Activated CD8-positive, alpha-beta memory T cell treated with anti-CD3 and anti-CD28 coated beads, Interleukin-2, amount 50 U/mL, for 4 hours (primary cell): Measurements from ENCODE around the gene ZNF483.
"Not testable (repeated sequence)": the region's sequence is repeated elsewhere in the genome, so short reads cannot be mapped to it uniquely, and the experiment has no call there.

Source experiments
- DNase-seq: peaks from one replicate; pipeline ENCODE4 v3.0.0-alpha.2; 2020

The ZNF483 gene

DNA sequence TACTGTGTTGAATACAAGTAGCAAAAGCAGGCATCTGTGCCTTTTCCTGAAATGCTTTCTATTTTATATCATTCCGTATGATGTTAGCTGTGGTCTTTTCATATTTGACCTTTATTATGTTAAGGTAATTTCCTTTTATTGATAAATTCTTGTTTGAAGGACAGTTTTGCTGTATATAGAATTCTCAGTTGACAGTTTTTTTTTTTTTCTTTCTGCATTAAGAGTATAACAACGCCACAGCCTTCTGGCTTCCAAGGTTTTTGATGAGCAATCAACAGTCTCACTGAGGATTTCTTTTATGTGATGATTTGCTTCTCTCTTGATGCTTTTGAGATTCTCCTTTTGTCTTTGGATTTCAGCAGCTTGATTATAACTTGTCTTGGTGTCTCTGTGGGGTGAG, 23.6 kb downstream of the ZNF483 start:
- no peak for DNase-seq

- not testable (repeated sequence) for DNase-seq
Observed at GRCh38 chr9:111555425-111555824, 30.4 kb downstream of the ZNF483 start.

- no peak for DNase-seq
Observed at GRCh38 chr9:111559000-111559610, 34.1 kb downstream of the ZNF483 start.

DNA sequence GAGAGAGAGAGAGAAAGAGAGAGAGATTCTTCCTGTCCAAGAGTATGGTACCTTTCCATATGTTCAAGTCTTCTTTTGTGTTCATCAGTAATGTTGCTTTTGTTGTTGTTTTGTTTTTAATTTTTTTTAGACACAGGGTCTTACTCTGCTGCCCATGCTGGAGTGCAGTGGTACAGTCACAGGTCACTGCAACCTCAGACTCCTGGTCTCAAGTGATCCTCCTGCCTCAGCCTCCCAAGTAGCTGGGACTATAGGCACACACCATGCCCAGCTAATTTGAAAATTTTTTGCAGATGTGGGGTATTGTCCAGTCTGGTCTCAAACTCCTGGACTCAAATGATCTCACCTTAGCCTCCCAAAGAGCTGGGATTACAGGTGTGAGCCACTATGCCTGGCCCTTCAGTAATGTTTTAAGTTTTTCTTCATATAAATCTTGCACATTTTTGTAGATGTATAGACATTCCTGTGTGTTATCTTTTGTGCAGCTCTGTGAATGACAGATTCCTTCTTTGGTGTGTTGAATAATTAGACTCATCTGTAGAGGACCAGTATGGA, 36.3 kb downstream of the ZNF483 start:
- no peak for DNase-seq

DNA sequence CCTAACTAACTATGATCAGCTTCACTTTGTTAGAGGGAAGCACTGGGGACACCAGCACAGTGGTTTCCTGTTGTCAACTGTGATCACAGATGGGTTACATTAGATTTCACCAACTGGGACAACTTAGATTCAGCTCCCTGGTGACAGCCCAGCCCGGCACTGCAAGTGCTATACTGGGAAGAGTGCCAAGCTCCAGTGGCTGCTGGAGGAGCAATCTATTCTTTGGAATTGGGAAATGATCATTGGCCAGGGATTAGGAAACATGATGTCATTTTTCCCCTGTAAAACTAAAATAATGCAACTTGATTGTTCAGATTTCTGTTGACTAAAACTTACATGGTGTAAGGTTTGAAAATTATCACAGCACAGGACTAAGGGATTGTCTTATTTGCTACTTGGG, 41.3 kb downstream of the ZNF483 start:
- DNase-seq: no peak

GRCh38 chr9:111568127-111568526, 43.1 kb downstream of the ZNF483 start:
- not testable (repeated sequence) for DNase-seq

GRCh38 chr9:111572950-111573604, 48.1 kb downstream of the ZNF483 start:
- DNase-seq: no peak

DNA sequence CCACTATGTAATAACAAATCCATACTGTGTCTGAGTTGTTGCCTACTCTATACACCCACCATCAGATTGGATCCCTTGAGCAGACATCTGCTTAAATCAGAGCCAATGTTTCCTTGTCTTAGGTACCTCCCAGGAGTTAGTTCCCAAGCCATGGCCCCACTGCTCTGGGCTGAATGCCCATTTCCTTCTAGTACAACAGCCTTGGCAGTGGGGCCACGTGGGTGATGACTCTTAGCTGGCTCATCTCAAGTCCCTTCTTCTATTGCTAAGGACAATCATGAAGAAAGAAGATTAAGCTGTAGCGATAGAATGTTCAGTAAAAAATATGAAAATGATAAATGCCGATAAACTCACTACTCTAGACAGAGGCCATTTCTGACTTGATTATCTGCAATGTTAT, 57.9 kb downstream of the ZNF483 start:
- no peak for DNase-seq

GRCh38 chr9:111586378-111586777, 61.4 kb downstream of the ZNF483 start:
- no peak for DNase-seq

DNA sequence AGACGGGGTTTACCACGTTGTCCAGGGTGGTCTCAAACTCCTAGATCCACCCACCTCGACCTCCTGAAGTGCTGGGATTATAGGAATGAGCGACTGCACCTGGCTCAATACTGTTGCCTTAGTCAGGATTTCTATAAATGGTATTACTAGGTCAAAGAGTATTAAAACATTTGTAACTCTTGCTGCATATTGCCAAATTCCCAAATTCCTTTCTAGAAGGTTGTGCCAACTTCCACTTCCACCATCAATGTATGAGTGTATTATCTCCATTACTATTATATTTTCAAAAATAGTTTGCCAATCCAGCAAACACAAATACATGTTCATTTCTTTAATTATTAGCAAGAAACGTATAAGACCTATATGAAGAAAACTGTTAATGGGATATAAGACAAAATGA, 63.9 kb downstream of the ZNF483 start:
- DNase-seq: no peak

- peak; percentile 63 for DNase-seq
Observed at GRCh38 chr9:111597852-111598732, 73.1 kb downstream of the ZNF483 start.

- DNase-seq: no peak
Observed at GRCh38 chr9:111598733-111599091, 73.7 kb downstream of the ZNF483 start.

GRCh38 chr9:111599092-111599954, 74.3 kb downstream of the ZNF483 start, which contains the start of gene PTGR1:
Gene PTGR1, minus strand, starts transcription at chr9:111599647. Its CDS starts 2,225 bp downstream, at chr9:111597422.
- DNase-seq: peak; percentile 16

DNA sequence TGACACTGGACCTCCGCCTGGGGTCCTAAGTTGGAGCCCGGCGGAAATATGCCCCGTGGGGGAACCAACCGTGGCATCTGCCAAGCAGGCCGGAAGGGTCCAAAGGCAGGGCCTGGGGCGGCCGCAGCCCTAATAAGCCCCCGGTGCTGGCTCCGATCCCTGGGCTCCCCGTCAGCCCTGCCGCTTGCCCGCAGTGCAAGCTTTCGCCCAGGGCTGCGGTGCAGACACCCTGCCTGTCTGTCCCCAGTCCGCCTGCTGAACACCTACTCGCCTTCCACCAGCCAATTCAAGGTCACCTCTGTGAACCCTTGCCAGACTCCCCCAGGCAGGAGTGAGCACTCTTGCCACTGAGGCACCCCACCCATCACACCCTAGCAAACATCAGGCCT, 75.0 kb downstream of the ZNF483 start:
- DNase-seq: no peak

- no peak for DNase-seq
Observed at GRCh38 chr9:111601237-111602018, 76.4 kb downstream of the ZNF483 start.

DNA sequence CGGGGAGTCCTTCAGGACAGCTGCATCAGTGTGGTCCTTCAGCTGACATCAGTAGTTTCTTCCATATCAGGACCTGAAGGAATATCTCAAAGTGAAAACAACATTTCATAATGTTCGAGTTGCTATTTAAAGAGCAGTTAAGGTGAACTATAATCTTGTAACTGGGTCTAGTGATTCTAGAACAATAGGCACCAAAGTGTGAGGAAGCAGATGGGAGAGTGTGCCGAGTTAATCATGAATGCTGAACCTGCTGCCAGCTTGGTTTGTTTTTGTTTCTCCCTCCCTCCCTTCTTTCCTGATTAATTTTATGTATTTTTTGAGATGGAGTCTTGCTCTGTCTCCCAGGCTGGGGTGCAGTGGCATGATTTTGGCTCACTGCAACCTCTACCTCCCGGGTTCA, 78.1 kb downstream of the ZNF483 start:
- no peak for DNase-seq

- DNase-seq: no peak
Observed at GRCh38 chr9:111604054-111604615, 79.2 kb downstream of the ZNF483 start.

DNA sequence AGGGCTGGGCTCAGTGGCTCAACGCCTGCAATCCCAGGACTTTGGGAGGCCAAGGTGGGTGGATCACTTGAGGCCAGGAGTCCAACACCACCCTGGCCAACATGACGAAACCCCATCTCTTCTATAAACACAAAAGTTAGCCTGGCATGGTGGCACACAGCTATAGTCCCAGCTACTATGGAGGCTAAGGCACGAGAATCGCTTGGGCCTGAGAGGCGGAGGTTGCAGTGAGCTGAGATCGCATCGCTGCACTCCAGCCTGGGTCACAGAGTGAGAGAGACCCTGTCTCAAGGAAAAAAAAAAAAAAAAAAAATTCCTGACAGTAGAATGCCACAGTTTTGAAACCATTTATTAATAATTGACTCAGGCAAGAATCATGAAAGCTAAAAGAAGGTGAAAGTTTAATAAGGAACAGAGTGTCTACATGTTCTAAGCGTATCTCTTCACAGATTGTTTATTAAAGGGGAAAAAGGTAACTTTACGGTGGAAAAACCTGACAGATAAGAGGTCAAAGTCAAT, 80.1 kb downstream of the ZNF483 start:
- DNase-seq: no peak

- DNase-seq: no peak
Observed at GRCh38 chr9:111610149-111610548, 85.2 kb downstream of the ZNF483 start.

DNA sequence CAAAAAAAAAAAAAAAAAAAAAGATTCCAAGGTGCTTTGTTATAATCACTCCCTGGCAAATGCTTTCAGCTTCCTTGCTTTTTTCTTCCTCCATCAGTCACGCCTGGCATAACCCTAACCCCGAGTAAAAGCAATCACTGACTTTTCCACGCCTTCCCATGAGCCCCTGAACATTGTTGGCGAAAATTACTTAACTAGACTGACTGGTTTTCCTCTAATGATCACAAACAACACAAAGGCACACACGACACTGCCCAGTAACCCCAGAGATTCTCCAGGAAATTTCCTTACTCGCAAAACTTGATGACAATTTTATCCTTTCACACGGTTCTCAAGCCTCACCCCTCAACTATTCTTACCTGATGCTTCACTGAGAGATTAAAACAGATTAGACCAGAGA, 85.9 kb downstream of the ZNF483 start:
- no peak for DNase-seq

DNA sequence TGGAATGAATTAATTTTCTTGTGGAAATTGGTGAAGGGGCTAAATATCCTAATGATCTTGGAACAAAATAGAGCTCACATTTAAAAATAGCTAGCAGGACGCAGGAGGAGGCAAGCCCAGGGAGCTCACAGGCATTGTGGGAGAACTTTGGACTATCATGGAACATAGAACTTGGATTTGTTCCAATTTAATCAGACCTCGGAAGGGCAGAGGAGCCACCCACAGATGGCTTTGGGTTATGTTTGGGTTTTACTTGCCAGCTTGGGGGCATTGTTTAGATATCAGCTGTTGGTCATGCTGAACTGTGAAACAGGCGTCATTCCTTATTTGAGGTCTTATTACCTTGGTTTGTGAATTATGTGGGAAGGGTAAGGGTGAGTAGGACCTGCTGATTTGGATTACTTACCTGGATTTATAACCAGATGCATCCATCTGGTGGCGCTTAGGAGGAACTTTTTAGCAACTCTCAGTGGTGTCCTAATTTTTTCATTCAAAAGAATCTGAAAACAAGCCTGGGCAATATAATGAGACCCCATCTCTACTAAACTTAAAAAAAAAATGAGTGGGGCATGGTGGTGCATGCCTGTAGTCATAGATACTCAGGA, 88.6 kb downstream of the ZNF483 start:
- no peak for DNase-seq
